Astrocyte (in vitro differentiated cells and primary cell): ENCODE measurements around the gene MEPE.

Experiments used
- CTCF ChIP-seq: IDR thresholded peaks from 2 replicates; pipeline ENCODE4 v1.5.1; 2011; ENCODE audit warnings: low read depth, mild to moderate bottlenecking, inconsistent platforms, low read length, moderate library complexity; ENCODE audit not compliant: insufficient read depth
- EZH2 ChIP-seq: IDR thresholded peaks from 2 replicates; pipeline ENCODE4 v1.6.1; 2012; ENCODE audit warnings: mild to moderate bottlenecking, low read length, inconsistent platforms; ENCODE audit not compliant: insufficient read depth

GRCh38 chr4:87834401-87834800, 1.6 kb downstream of the MEPE start:
- no peak for TF ChIP-seq CTCF
- TF ChIP-seq EZH2, result no peak
